Suprapubic skin (tissue), 4 donors: ENCODE measurements around the gene FAM117B.

Experiments used
- CTCF ChIP-seq, 2 donors: fragments of 200-600 bp in 1 of 2; fragments of 450-650 bp in 1 of 2; sonication (generic) in 1 of 2; IDR thresholded peaks; one replicate each; pipeline ENCODE4 v1.5.1; 2016 to 2019; ENCODE audit warnings: antibody characterized with exemption in 2 of 2, mild to moderate bottlenecking in 1 of 2, moderate library complexity in 1 of 2
- POLR2A ChIP-seq, 2 donors: fragments of 450-650 bp; IDR thresholded peaks; one replicate each; pipeline ENCODE4 v1.6.1; 2017; ENCODE audit warnings: antibody characterized with exemption in 2 of 2, mild to moderate bottlenecking in 2 of 2, moderate library complexity in 2 of 2
- POLR2AphosphoS5 ChIP-seq, 3 donors: sonication (generic); formaldehyde crosslinking; IDR thresholded peaks; one replicate each; pipeline ENCODE4 v1.6.1; 2017; ENCODE audit warnings: antibody characterized with exemption in 3 of 3

- TF ChIP-seq CTCF (IDR thresholded peaks at IDR 0.05) (no peak), POLR2A (IDR thresholded peaks at IDR 0.05) (no peak), POLR2AphosphoS5 (IDR thresholded peaks at IDR 0.05) (no peak)
Measured at GRCh38 chr2:202817771-202818170, 183.0 kb downstream of the FAM117B start.
